Astrocyte (in vitro differentiated cells and primary cell): ENCODE measurements around the gene ECI2. TPM values are rescaled to one million over a fixed set of nuclear protein-coding genes. Genes with fewer than 3 reads are reported as not detected.
"Not testable (repeated sequence)": the region's sequence is repeated elsewhere in the genome, so short reads cannot be mapped to it uniquely, and the experiment has no call there.

Experiments
- DNase-seq: peaks from one replicate; pipeline ENCODE4 v3.0.0-alpha.2; 2010; ENCODE audit warnings: low read depth
- FAIRE-seq: peaks from 2 replicates; lab custom pipeline; 2011; peaks lifted over from hg19 to GRCh38; lab: Jason Lieb, UNC
- H2AFZ ChIP-seq: 2 replicates; pipeline ENCODE4 v1.6.0; 2012; ENCODE audit warnings: low read depth, low read length, inconsistent platforms
- H3K27ac ChIP-seq: 2 replicates; pipeline ENCODE4 v1.5.1; 2011; ENCODE audit warnings: low read depth, low read length, inconsistent platforms
- H3K27me3 ChIP-seq: 2 replicates; pipeline ENCODE4 v1.6.0; 2011; ENCODE audit warnings: low read length, inconsistent platforms; ENCODE audit not compliant: insufficient read depth
- H3K36me3 ChIP-seq: 2 replicates; pipeline ENCODE4 v1.5.1; 2011; ENCODE audit warnings: low read length, inconsistent platforms; ENCODE audit not compliant: insufficient read depth
- H3K4me1 ChIP-seq: 2 replicates; pipeline ENCODE4 v1.5.1; 2011; ENCODE audit warnings: low read length, inconsistent platforms; ENCODE audit not compliant: insufficient read depth
- H3K4me2 ChIP-seq: 2 replicates; pipeline ENCODE4 v1.6.0; 2012; ENCODE audit warnings: low read length, inconsistent platforms
- H3K4me3 ChIP-seq: 2 replicates; pipeline ENCODE4 v1.5.1; 2011; ENCODE audit warnings: low read depth, mild to moderate bottlenecking, low read length, inconsistent platforms; ENCODE audit not compliant: insufficient read depth
- H3K79me2 ChIP-seq: 2 replicates; pipeline ENCODE4 v1.6.0; 2012; ENCODE audit warnings: mild to moderate bottlenecking, low read length, inconsistent platforms; ENCODE audit not compliant: insufficient read depth
- H3K9ac ChIP-seq: 2 replicates; pipeline ENCODE4 v1.6.0; 2012; ENCODE audit warnings: mild to moderate bottlenecking, low read length, inconsistent platforms
- H3K9me3 ChIP-seq: 2 replicates; pipeline ENCODE4 v1.5.1; 2012; ENCODE audit warnings: low read depth, mild to moderate bottlenecking, low read length, inconsistent platforms; ENCODE audit not compliant: insufficient read depth
- H4K20me1 ChIP-seq: 2 replicates; pipeline ENCODE4 v1.6.0; 2012; ENCODE audit warnings: low read length, inconsistent platforms; ENCODE audit not compliant: insufficient read depth
- H3K27ac Mint-ChIP-seq: one replicate; pipeline ENCODE4 v1.8.0; 2021; ENCODE audit warnings: mild to moderate bottlenecking, mixed read lengths; ENCODE audit not compliant: unreplicated experiment
- H3K27me3 Mint-ChIP-seq: one replicate; pipeline ENCODE4 v1.8.0; 2021; ENCODE audit warnings: low read depth, mixed read lengths; ENCODE audit not compliant: unreplicated experiment
- H3K36me3 Mint-ChIP-seq: one replicate; pipeline ENCODE4 v1.8.0; 2021; ENCODE audit warnings: low read depth, mixed read lengths; ENCODE audit not compliant: unreplicated experiment
- H3K4me1 Mint-ChIP-seq: one replicate; pipeline ENCODE4 v1.8.0; 2021; ENCODE audit warnings: low read depth, mixed read lengths; ENCODE audit not compliant: unreplicated experiment
- H3K4me3 Mint-ChIP-seq: one replicate; pipeline ENCODE4 v1.8.0; 2021; ENCODE audit warnings: mild to moderate bottlenecking, moderate library complexity, mixed read lengths; ENCODE audit not compliant: unreplicated experiment
- H3K9me3 Mint-ChIP-seq: one replicate; pipeline ENCODE4 v1.8.0; 2021; ENCODE audit warnings: mild to moderate bottlenecking, mixed read lengths; ENCODE audit not compliant: unreplicated experiment
- CTCF ChIP-seq: IDR thresholded peaks from 2 replicates; pipeline ENCODE4 v1.5.1; 2011; ENCODE audit warnings: low read depth, mild to moderate bottlenecking, inconsistent platforms, low read length, moderate library complexity; ENCODE audit not compliant: insufficient read depth
- EZH2 ChIP-seq: IDR thresholded peaks from 2 replicates; pipeline ENCODE4 v1.6.1; 2012; ENCODE audit warnings: mild to moderate bottlenecking, low read length, inconsistent platforms; ENCODE audit not compliant: insufficient read depth
- total RNA-seq: library from RNA; stranded (reverse); gene quantifications from 2 replicates; pipeline ENCODE4 v1.2.1, GENCODE V29; 2021

ECI2 gene
- total RNA-seq, 1 donor from 2014 or later = 52.5 TPM

GRCh38 chr6:4113649-4114048, 21.7 kb downstream of the ECI2 start:
- H3K27ac Mint-ChIP-seq = no peak overlapping the region
- H3K4me1 Mint-ChIP-seq = peaks cover 13% of the 10 kb centered on the region
- Histone ChIP-seq H3K27me3 (peaks cover 1% of the 10 kb centered on the region), H4K20me1 (no peaks in the 10 kb centered on the region), H3K79me2 (no peaks in the 10 kb centered on the region), H3K27ac (no peak overlapping the region), H2AFZ (no peak overlapping the region), H3K36me3 (peaks cover 22% of the 10 kb centered on the region), H3K9me3 (no peaks in the 10 kb centered on the region), H3K4me1 (no peaks in the 10 kb centered on the region), H3K9ac (no peak overlapping the region), H3K4me3 (no peak overlapping the region), H3K4me2 (no peak overlapping the region)
- DNase-seq (no peak), FAIRE-seq (no peak)
- TF ChIP-seq CTCF (no peak), EZH2 (no peak)
- peaks cover 10% of the 10 kb centered on the region for H3K36me3 Mint-ChIP-seq
- no peaks in the 10 kb centered on the region for H3K27me3 Mint-ChIP-seq
- H3K4me3 Mint-ChIP-seq = no peak overlapping the region
- H3K9me3 Mint-ChIP-seq = no peaks in the 10 kb centered on the region

DNA sequence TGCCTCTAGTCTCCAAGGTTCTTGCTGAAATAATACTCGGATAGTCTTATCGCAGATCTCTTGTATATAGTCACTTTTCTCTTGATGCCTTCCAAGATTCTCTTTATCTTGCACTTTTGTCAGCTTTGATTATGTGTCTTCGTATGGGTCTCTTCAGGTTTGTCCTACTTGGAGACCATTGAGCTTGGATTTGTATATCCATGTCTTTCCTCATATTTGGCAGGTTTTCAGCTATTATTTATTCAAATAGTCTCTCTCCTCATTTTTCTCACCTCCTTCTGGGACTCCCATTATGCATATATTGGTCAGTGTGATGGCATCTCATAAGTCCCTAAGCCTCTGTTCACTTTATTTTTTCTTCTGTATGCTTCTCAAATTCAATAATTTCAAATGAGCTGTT, 23.0 kb downstream of the ECI2 start:
- Mint-ChIP-seq H3K9me3 (no peaks in the 10 kb centered on the region), H3K4me1 (peaks cover 13% of the 10 kb centered on the region), H3K27me3 (no peaks in the 10 kb centered on the region), H3K36me3 (peaks cover 8% of the 10 kb centered on the region), H3K4me3 (no peak overlapping the region), H3K27ac (no peak overlapping the region)
- Histone ChIP-seq H3K4me3 (no peak overlapping the region), H4K20me1 (no peaks in the 10 kb centered on the region), H3K27ac (no peak overlapping the region), H3K27me3 (peaks cover 12% of the 10 kb centered on the region), H3K79me2 (no peaks in the 10 kb centered on the region), H3K9me3 (no peaks in the 10 kb centered on the region), H3K36me3 (peaks cover 19% of the 10 kb centered on the region), H3K4me2 (no peak overlapping the region), H3K4me1 (no peaks in the 10 kb centered on the region), H3K9ac (no peak overlapping the region), H2AFZ (no peak overlapping the region)
- TF ChIP-seq EZH2 = no peak
- TF ChIP-seq CTCF = no peak
- DNase-seq (no peak), FAIRE-seq (no peak)

GRCh38 chr6:4109363-4109815, 26.0 kb downstream of the ECI2 start:
- not testable (repeated sequence) for H3K4me1 ChIP-seq, H3K27me3 Mint-ChIP-seq, FAIRE-seq, H3K79me2 ChIP-seq, H3K9me3 Mint-ChIP-seq, H3K4me3 ChIP-seq, H2AFZ ChIP-seq, H3K27ac ChIP-seq, H3K36me3 ChIP-seq, H3K9me3 ChIP-seq, H3K9ac ChIP-seq, H3K36me3 Mint-ChIP-seq, H3K4me3 Mint-ChIP-seq, H4K20me1 ChIP-seq, H3K27ac Mint-ChIP-seq
- Histone ChIP-seq H3K27me3 (peaks cover 23% of the 10 kb centered on the region), H3K4me2 (peak overlapping the region; percentile 21)
- peak; percentile 71 for DNase-seq
- H3K4me1 Mint-ChIP-seq = peaks cover 11% of the 10 kb centered on the region
